Left ventricle myocardium superior (tissue), 1 donor: ENCODE data around the gene SLC5A12. TPM values are rescaled to one million over a fixed set of nuclear protein-coding genes. Genes with fewer than 3 reads are reported as not detected.

Experiments used
- ATAC-seq: fragments of 200-7000 bp; cut with Tn5 transposase; one replicate; pipeline ENCODE4 v1.9.1; 2020; ENCODE audit warnings: mild to moderate bottlenecking, moderate library complexity
- DNase-seq: peaks from one replicate; pipeline ENCODE4 v3.0.0-alpha.2; 2020
- intact Hi-C: fragments of 100-400 bp; cut with micrococcal nuclease; formaldehyde crosslinking; loops from one replicate; pipeline ENCODE4 v1.11.0; 2022
- total RNA-seq: library from RNA; stranded (reverse); fragmentation: NEBNext Ultra II Directional; extraction: Animal tissue kit (Norgen Biotek cat#: 25700); gene quantifications from one replicate; pipeline ENCODE4 v1.2.1, GENCODE V29; 2021
- donor health status: DM: no; HTN: yes; CAD: no; lungs with severe emphysema.

The SLC5A12 gene
- total RNA-seq, 1 donor from 2014 or later: not detected

DNA sequence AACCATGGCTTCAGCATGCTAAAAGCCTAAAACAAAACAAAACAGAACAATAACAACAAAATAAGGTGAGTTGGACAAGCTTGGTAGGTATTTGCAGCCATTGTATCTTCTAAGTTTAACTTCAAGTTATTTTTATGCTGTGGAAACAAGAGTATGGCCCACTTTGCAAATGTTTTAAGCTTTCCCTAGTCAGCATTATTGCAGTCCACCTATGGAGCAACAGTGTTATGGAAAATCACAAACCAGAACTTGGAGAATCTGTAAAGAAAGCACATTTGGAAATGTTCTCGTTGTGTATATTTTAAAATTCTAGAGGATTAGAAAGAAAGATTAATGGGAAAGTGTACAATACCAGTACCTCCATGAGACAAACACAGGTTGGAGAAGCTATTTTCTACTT, 7.4 kb upstream of the SLC5A12 start:
- ATAC-seq: no peak
- intact Hi-C loops: no loop called here
- no peak for DNase-seq

DNA sequence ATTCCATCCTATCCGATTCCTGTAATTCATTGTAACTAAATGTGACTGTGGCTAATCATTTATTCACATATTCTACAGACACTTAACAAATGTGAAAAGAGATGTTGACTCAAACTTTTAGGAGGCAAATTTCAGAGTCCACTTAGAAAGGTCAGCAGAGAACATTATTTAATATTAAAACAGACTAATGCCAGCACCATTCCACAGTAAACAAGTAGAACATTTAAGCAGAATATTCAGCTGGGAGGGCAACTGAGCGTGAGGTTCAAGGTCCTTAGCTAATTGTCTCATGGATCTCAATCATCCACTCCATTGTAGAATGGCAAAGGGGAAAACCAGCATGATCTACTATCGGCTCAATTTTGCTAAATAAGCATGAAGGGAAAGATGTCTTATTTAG, 5.1 kb upstream of the SLC5A12 start:
- no peak for ATAC-seq
- intact Hi-C loops: no loop called here
- no peak for DNase-seq

DNA sequence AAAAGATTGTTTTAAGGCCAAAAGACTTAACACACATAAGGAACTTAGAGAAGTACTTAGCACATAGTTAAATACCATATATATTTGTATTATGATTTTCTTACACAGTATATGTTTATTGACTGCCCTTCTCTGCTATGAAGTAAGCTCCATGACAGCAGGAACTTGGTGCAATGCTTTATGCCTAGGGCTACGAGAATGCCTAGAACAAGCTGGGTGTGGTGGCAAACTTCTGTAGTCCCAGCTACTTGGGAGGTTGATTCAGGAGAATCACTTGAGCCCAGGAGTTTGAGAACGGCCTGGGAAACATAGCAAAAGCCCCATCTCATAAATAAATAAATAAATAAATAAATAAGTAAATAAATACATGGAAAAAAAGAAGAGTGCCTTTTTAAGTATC, 1.9 kb downstream of the SLC5A12 start:
- ATAC-seq (no peak), DNase-seq (no peak)
- intact Hi-C loops: no loop called here

DNA sequence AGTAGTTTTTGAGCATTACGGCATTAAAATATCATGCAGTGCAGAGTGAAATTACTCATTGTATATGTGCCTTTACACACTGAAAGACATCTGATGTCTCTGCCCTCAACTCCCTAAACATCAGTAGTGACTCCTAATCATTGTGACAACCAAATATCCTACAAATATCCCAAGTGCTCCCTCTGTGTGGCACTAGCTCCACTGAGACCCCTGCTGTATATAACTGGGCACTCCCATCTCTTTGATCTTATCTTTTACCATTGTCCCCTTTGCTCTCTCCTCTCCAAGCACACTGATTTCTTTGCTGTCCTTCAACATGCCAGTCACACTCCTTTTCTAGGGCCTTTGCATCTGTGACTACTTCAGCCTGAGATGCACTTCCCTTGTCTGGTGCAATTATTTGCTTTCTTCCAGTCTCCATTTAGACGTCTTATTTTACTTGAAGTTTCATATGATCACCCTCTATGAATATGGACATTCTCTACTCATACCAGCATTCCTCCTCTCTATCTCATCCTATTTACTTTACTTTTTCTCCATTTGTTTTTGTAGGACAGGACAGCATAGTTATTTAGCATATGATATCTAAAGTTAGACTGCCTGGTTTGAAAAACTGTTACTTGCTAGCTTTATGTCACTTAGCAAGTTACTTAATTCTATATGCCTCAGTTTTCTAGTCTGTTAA, 2.4 kb downstream of the SLC5A12 start:
- DNase-seq (no peak), ATAC-seq (no peak)
- intact Hi-C loops: no loop called here

DNA sequence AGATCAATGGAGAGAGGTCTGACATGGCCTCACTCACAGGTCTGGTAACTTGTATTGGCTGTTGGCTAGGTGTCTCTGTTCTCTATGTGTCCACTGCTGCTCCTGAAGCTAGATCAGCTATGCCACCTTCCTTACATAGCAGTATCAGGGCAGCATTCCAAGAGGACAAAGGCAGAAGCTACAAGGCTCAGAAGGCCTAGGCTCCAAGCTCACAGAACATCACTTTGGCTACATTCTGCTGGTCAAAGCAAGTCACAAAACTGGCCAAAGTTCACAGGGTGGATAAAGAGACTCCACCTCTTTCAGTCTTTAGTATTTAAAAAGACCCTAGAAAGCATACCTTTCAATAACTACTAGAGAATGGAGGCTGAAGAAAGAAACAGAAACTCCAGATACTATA, 4.1 kb downstream of the SLC5A12 start:
- intact Hi-C loops: no loop called here
- ATAC-seq (no peak), DNase-seq (no peak)

DNA sequence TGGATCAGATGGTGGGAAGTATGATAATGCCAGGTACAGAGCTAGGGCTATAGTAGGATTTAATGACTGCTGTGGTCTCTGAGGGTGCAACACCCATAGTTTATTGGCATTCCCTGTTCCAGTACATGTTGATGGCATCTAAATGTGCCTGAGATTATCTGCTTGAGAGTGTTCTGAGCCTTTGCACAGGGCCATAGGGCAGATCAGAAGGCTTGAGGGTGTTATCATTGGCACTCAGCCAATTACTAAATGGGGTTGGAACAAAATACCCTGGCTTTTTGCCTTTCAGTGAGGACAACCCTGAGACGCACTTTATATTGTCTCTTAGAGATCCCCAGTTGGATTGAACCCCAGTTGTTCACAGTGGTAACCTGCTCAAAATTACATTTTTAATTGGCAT, 6.7 kb downstream of the SLC5A12 start:
- no peak for DNase-seq
- intact Hi-C loops: no loop called here
- peak; percentile 45 for ATAC-seq

DNA sequence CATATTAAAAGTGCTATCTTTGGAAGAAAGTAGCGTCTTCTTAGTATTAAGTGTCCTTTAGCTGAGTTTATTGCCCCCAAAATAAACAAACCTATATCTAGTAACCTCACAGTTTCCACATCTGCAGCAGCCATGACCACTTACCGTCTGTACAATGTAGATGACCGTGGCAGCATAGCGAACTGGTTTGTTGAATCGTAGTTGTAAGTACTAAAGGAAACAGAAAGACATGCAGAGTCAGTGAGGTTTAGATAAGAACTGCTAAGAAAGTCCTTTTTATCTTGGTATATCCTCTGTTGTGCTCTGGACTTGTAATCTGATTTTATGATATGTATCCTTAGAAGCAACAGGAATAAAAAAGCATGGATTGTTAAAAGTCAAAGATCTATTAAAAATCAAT, 9.4 kb downstream of the SLC5A12 start:
- DNase-seq (no peak), ATAC-seq (no peak)
- intact Hi-C loops: no loop called here

DNA sequence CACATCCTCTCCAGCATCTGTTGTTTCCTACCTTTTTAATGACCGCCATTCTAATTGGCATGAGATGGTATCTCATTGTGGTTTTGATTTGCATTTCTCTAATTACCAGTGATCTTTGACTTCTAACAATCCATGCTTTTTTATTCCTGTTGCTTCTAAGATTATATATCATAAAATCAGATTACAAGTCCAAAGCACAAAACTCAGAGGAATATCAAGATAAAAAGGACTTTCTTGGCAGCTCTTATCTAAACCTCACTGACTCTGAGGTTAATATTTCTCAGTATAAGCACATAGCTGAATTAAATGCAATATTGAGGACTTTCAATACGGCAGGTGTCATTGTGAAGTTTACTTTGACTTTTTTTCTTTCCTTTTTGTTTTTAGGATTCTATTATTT, 11.4 kb downstream of the SLC5A12 start:
- ATAC-seq (no peak), DNase-seq (no peak)
- intact Hi-C loops: no loop called here

DNA sequence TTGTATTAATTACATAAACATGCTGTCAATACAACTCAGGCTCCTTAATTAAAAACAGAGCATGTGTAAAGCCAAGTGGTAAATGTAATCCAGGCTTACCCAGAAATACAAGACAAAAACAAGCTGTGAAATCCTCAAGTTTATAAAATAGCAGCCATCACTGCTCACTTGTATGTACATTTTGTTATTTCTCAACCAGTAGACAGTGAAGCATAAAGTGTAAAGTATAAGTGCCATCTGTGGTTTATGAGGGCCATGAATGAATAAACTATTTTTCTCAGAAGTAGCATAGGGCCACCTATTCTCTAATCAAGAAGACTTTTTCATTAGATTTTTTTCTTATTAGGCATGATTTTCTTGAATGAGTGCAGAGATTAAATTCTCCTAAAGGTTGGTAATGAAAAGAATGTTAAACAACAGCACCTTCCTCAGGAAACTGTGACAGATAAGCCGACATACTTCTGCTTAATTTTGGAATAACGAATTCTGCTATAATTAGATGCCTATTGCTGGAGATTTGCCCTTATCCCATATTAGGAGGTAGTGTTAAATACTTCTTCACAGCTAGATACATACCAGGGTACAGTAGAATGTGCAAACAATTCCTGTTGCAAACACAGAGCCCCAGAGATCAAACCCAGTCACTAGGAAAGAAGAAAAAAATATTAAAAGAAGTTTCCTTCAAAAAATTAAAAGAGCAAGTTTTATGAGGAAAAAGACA, 13.0 kb downstream of the SLC5A12 start:
- DNase-seq (no peak), ATAC-seq (no peak)
- intact Hi-C loops: no loop called here

DNA sequence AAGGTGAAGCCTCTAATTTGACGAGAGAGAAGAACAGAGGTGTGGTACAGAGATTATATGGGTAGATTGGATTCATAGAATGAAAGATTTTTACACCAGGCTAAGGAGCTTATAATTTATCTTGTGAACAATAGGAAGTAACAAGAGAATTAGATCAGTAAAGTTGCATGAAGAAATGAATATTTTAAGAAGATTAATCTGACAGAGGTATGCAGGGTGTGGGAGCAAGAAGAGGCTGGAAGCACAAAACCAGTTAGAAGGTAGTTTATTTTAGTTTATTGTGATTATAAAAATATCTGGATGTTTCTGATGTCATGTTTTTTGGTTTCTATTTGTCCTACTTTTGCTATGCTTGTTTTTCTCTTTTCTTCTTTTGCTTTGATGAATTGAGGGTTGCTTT, 15.7 kb downstream of the SLC5A12 start:
- ATAC-seq (no peak), DNase-seq (no peak)
- intact Hi-C loops: no loop called here

DNA sequence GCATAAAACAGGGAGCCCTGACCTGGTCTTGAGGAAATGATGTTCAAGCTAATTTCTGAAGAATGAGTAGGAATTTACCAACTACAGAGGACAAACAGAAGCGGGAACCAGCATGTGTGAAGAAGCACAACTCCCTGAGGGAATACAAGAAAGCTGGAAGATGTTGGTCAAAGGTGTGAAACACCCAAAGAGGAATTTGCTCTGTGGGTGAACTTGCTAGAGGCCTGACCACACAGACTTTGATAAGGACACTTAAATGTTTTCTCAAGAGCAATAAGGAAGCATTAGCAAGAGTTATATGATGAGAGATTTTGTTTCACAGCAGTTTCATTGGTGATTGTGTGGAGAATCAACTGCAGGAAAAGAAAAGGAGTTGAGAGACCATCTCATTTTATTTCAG, 17.6 kb downstream of the SLC5A12 start:
- ATAC-seq (no peak), DNase-seq (no peak)
- intact Hi-C loops: no loop called here

DNA sequence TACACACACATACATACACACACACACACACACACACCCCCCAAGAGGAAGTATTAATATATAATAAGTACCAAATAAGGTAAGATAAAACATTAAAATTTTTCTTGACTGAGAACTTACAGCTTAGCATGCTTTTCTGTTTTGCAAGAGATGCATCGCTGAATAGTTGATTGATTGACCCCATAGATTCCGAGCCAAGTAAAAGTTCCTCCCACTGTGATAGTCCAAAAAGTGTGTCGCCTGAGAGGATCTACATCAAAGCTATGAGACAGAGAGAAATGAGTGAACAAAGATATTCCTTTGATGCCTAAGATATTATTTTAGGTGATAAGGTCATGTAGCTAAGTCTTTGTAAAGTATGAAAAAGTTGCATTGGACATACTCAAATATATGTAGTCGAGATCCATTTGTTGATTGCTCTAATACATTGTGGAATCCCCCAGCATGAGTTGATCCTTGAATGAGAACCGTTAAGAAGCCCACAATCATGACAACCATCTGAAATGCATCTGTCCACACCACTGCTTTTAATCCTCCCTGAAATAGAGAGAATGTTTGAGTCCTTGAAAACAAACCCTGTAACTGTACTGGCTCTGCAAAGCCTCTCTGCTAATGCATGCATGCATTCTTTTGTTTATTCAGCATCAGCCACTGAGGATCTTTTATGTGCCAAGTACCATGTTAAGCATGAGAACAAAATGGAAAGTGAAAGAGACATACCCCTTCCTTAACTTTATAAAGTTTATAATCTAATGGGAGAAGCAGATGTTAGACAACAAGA, 18.3 kb downstream of the SLC5A12 start:
- intact Hi-C loops: no loop called here
- DNase-seq (no peak), ATAC-seq (no peak)

DNA sequence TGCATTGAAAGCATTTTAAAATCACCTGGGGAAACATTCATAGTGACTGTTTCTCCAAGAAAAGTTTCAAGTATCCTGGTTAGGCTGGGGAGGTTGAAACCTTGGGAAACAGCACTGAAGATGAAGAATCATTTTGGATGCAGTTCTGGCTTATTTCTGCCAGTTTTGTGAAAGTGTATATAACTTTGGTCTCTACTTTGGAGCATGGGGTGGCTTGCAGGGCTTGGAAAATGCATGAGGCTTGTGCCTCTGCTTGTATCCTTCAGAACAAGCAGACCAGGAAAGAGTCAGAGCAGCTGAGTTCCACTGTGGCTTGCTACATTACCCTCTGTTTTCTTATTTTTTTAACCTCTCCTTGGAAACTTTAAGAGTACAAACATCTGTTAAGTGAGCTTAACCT, 19.5 kb downstream of the SLC5A12 start:
- intact Hi-C loops: no loop called here
- no peak for ATAC-seq
- no peak for DNase-seq

DNA sequence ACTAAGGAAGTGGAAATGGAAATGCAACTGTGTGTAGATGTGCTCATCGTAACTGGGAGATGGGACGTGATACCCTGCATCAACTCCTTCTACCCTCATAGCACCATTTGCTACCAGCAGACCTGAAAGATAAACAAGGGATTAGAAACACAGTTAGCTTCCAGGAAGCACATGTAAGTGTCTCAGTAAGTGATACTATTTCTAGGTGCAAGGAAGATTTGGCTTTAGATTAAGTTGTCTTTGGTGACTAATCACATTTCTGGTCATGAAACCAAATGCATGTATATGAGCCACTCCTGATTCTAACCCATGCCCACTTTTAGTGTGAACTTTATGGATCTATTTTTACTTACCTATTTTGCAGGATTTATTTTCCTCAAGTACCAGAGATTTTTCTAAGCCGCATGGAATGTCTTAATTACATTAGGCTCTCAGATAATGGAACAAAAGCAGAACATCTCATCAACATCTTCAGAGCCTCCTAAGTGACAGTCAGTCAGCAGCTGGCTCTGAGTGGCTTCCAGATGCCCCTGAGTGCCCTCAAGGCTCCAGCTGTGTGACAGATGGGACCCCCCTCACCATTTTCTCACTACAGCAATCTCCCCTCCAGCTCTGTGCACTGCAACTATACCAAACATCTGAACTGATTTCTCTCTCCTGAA, 21.2 kb downstream of the SLC5A12 start:
- no peak for DNase-seq
- intact Hi-C loops: no loop called here
- ATAC-seq: no peak

DNA sequence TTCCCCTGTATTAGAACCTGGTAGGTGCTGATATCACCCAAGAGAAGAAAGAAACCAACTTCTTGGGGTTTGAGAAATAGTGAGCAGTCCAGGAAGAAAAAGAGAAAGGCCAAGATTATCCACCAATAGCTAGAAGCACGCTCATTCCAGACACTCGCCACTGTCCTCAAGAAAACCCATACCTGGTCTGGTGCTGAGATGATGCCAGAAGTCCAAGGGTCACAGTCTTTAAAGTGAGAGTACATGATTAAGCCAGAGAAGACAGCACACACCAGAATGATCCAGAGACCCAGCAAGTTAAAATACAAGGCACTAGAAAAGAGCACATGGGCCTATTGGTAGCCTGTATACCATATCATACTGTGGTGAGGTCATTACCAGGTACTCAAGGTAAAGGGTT, 23.6 kb downstream of the SLC5A12 start:
- DNase-seq (no peak), ATAC-seq (no peak)
- intact Hi-C loops: no loop called here

DNA sequence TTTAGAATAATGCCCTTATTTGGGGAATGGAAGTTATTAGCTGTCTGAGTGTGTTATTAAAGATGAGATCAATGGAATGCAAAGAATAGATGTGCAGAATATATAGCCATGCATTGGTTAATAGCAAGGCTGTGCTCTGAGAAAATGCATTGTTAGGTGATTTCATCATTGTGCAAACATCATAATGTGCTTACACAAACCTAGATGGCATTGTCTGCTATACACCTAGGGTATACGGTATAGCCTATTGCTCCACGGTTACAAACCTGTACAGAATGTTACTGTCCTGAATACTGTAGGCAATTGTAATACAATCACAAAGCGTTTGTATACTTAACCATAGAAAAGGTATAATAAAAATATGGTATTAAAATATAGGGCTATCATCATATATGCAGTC, 25.5 kb downstream of the SLC5A12 start:
- intact Hi-C loops: no loop called here
- DNase-seq (no peak), ATAC-seq (no peak)

DNA sequence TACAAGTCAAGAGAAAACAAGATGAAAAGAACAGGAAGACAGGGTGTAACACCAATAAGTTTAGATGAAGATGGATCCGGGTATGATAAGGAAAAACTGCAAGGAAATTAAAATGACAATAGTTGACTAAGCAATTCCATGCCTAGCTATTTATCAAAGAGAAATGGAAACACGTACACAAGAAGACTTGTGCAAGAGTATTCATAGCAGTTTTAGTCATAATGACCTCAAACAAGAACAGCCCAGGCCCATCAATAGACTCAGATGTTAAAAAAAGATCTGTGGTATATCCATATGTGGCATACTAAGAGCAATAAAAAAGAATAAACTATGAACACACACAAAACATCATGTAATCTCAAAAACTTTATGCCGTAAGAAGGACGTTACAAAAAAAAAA, 33.2 kb downstream of the SLC5A12 start:
- intact Hi-C loops: no loop called here
- no peak for DNase-seq
- no peak for ATAC-seq

DNA sequence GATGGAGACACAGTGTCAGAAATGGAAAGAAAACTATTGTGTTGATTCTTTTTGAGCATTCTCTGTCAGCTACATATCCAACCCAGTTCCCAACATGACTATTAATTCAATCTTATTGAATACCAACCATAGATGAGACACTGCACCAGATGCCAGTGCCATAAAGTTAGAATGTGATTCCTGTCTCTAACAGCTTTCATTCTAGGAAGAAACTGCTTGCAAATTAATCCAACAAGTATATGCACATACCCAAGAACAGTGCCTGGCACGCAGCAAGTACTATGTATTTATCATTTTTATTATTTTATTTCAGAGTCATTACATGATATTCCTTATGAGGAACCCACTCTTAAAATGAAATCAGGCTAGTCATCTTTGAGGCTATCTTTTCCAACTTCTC, 34.5 kb downstream of the SLC5A12 start:
- intact Hi-C loops: no loop called here
- DNase-seq (no peak), ATAC-seq (no peak)

DNA sequence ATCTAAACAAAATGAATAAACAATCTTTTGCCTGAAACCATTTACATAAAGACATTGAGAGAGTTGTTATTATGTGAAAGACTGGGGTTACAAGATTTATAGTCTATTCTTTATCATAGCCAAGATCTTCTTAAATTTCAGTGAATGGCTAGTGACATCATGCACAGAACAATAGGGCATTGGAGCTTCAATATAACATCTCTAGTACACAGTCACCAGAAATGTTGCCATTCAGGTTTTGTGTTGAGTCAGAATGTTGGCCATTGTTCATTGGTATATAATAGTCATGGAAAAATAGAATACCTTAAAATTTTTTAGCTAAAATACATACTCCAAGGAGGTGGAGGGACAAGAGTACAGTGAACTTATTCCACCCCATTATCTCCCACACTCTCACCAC, 44.3 kb downstream of the SLC5A12 start:
- no peak for DNase-seq
- intact Hi-C loops: no loop called here
- no peak for ATAC-seq

DNA sequence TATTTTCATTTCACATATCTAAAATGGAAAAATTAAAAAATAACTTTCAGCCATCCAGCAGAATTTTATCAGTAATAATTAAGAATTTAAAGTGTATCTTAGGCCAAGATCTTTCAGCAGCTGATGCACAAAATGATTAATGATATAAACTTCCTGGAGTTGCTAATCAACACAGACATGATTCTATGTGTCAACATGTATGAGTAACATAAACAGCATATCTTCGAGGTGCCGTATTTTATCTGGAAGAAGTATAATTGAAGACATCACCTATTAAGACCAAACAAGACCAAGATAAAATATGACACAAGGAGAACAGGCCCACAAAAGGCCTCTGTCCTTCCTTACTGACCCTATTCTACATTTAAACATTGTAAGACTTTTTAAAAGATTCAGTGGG, 45.2 kb downstream of the SLC5A12 start:
- intact Hi-C loops: no loop called here
- DNase-seq: no peak
- ATAC-seq: no peak
